GM12873 (cell line): Measurements from ENCODE around the gene ZNF723.

Experiments used
- TF ChIP-seq, protein P1 (sequence below): IDR thresholded peaks from 2 replicates; pipeline ENCODE4 v1.5.1; 2012; ENCODE audit warnings: low read depth, mild to moderate bottlenecking, moderate library complexity, low read length, control low read depth; ENCODE audit not compliant: insufficient read depth; ENCODE audit errors: missing control alignments

Gene ZNF723

DNA sequence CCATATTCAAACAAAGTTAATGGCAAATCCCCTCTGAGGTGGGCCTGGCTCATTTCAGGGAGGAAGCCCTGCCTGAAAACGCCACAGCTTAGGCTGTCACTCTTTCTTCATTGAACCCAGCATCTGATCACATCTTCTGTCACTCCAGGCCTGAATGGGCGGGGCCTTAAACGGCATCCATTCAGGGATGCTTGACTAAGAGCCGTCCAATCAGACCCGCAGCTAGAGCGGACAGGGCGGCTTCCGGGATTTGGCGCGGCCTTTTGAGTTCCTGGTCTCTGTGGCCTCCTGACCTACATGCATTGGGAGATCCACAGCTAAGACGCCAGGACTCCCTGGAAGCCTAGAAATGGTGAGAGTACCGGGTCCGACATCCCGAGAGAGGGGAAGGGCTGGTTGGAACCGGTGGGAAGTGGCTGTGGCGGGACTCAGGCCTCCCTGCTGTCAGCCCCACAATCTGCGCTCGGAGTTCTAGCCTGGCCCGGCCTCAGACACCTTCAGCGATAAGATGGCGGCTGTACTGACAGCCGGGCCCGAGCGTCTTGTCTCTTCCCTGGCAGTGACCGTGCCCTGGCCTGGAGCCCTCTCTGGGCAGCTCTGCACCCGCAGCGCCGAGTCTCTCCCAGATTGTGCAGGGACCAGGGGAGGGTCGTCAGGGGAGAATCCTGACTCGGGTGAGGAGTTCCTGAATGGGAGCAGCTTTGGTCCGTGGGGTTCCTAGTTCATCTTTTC is at the start of gene ZNF723:
Gene ZNF723 (plus strand): TSS at position 261 of the 732 bp plus-strand sequence. CDS start 89 bp downstream, at position 350.
- TF ChIP-seq, protein P1, sequence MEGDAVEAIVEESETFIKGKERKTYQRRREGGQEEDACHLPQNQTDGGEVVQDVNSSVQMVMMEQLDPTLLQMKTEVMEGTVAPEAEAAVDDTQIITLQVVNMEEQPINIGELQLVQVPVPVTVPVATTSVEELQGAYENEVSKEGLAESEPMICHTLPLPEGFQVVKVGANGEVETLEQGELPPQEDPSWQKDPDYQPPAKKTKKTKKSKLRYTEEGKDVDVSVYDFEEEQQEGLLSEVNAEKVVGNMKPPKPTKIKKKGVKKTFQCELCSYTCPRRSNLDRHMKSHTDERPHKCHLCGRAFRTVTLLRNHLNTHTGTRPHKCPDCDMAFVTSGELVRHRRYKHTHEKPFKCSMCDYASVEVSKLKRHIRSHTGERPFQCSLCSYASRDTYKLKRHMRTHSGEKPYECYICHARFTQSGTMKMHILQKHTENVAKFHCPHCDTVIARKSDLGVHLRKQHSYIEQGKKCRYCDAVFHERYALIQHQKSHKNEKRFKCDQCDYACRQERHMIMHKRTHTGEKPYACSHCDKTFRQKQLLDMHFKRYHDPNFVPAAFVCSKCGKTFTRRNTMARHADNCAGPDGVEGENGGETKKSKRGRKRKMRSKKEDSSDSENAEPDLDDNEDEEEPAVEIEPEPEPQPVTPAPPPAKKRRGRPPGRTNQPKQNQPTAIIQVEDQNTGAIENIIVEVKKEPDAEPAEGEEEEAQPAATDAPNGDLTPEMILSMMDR, result no peak

DNA sequence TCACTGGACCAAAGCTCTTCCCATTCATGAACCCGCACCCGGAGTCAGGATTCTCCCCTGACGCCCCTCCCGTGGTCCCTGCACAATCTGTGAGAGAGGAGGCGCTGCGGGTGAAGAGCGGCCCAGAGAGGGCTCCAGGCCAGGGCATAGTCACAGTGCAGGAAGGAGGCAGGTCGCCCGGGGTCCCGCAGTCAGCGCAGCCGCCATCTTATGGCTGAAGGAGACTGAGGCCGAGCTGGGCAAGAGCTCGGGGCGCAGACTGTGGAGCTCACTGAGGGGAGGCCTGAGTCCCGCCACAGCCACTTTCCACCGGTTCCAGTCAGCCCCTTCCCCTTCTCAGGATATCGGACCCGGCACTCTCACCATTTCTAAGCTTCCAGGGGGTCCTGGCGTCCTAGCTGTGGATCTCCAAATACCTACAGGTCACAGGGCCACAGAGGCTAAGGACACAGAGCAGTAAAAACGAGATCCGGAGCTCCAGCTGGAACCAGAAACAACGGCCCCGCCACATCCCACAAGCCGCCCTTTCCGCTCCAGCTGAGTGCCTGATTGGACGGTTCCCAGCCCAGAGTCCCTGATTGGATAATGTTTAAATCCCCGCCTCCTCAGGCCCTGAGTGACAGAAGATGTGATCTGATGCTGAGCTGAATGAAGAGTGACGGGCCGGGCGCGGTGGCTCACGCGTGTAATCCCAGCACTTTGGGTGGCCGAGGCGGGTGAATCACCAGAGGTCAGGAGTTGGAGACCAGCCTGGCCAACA is 48.3 kb upstream of the ZNF723 start, which contains the start of gene ZNF99:
Gene ZNF99 (minus strand): TSS at position 501 of the 760 bp plus-strand sequence. CDS start 135 bp downstream, at position 366.
- TF ChIP-seq, protein P1, result no peak

DNA sequence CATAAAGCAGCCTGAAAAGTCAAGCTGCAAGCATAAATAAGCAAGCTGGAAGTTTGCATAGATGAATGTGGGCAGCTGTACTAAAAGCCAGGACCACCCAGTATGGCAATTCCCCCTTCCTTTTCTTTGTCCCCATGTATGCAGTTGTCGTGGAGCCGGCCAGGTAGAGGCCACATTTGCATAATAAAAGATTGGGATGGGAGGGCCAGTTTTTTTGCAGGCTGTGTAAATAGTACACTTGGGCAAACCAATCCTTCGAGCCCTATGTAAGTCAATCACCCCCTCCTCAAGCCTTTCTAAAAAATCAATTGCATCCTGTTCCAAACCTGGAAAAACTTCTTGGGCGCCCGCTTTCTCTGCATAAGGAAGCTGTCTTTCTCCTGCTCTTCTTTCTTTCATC is 35.1 kb upstream of the ZNF723 start:
- TF ChIP-seq, protein P1, result no peak

DNA sequence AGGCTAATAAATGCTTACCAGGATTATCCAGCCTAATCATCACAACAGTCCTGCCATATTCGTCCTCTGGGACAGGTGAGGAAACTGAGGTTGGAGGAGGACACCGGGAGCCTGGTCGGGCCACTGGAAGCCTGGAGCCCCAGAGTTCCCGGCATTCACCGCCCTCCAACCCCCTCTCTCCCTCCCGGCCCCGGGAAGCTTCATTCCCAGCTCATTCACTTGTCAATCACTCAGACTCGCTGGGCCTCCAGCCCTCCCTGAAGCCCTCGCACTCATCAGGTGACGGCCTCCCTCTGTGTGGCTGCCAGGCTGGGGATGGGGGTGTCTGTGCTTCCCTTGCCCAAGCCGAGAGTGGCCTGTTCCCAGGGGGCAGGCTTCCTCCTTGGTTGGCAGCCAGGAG is 25.7 kb upstream of the ZNF723 start:
- TF ChIP-seq, protein P1, result no peak

DNA sequence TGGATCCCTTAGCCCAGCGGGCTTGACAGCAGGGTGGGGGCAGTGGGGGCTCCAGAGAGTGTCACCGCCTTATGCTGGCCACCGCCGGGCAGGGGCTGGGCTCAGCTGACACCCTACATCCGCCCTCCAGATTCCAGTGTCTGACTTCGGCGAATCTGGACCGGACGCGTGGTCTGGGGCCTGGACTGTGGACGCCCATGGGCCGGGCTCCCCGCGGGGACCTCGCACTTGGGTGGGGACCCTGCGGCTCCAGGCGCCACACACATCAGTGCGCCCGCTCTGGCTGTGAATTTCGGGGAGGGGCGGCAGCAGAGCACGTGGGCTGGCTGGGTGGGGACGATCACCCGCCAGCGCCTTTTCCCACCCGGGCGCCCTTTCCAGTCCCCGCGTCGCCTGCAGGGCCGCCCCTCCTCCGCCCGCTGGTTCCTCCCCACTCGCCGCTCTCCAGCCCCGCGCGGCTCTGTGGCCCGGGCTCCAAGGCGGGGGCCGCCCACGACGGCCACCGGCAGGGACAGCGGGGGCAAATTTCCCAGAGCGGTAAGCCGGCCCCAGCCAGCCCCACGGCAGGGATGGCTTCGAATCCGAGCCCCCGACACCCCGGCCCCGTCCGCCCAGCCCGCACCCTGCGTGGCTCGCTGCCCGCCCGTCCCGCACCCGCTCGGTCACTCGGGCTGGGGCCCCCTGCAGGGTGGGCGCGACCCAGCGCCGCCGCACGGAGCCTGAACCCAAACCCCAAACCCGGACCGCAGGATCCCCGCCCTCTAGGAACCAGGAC is 24.8 kb upstream of the ZNF723 start:
- TF ChIP-seq, protein P1, result no peak

DNA sequence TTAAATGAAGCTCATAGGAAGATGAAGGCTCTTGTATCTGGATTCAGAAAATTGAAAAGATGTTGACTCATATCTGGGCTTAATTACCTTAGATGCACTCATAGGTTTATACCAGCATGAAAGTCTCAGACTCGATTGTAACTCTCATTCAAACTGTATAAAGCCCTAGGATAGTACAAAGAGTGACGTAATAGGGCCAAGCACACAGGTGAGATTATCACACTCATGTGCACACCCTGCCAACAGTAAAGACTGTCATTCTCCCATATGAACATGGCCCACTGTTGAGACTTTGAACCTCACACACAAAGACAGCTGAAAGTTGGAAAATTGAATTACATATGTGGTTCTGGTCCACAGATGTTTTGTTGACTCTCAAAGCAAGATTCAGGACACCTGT is 18.0 kb upstream of the ZNF723 start:
- TF ChIP-seq, protein P1, result no peak

DNA sequence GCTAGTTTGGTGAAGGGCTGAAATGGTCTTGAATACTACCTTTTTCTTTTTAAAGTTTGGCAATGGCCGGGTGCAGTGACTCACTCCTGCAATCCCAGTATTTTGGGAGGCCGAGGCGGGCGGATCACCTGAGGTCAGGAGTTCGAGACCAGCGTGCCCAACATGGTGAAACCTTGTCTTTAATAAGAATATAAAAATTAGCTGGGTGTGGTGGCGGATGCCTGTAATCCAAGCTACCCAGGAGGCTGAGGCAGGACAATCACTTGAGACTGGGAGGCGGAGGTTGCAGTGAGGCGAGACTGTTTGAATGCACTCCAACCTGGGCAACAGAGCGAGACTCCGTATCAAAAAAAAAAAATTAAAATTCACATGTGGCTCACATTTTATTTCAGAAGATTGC is 880 bp upstream of the ZNF723 start:
- TF ChIP-seq, protein P1, result no peak
